ENCODE results near the gene TMEM53.

DNA sequence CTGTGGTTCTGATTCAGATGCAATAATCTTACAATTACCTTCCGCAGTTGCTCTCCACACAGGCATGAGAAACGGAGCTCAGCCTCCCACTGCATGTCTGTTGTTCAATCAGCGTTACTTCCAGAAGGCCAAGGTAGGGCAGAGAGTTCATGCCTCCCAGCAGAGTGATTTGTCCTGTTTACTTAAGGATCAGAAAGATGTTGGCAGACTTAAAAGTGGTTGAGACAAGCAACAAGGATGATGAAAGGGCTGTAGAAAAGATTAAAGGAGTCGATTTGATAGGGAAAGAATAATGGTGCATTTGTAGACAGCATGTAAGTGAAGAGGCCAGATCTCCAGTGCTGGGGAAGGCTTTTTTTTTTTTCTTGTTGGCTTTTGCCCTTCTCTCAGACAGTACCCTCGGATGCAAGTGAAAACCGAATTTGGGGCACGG, 26.9 kb upstream of the TMEM53 start:
- TF ChIP-seq, protein P1, sequence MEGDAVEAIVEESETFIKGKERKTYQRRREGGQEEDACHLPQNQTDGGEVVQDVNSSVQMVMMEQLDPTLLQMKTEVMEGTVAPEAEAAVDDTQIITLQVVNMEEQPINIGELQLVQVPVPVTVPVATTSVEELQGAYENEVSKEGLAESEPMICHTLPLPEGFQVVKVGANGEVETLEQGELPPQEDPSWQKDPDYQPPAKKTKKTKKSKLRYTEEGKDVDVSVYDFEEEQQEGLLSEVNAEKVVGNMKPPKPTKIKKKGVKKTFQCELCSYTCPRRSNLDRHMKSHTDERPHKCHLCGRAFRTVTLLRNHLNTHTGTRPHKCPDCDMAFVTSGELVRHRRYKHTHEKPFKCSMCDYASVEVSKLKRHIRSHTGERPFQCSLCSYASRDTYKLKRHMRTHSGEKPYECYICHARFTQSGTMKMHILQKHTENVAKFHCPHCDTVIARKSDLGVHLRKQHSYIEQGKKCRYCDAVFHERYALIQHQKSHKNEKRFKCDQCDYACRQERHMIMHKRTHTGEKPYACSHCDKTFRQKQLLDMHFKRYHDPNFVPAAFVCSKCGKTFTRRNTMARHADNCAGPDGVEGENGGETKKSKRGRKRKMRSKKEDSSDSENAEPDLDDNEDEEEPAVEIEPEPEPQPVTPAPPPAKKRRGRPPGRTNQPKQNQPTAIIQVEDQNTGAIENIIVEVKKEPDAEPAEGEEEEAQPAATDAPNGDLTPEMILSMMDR (IDR thresholded peaks at IDR 0.05) = no peak
- no peak for TF ChIP-seq POLR2AphosphoS5 (IDR thresholded peaks at IDR 0.05; ENCODE audit: insufficient read depth in 1 of 2, low read depth in 1 of 2)

All from vagina (tissue), 2 donors.